A673 (cell line): ENCODE measurements around the gene CPE.

Experiments
- CTCF ChIP-seq: fragments of 300-800, 200-600 bp; sonication (generic); conservative IDR thresholded peaks from 2 replicates; pipeline ENCODE4 v1.5.1; 2017; ENCODE audit warnings: low read depth, mild to moderate bottlenecking, antibody characterized with exemption, low read length, moderate library complexity, mixed read lengths
- EZH2 ChIP-seq: fragments of 200-600 bp; sonication (generic); IDR thresholded peaks from 2 replicates; pipeline ENCODE4 v1.6.1; 2017; ENCODE audit warnings: borderline replicate concordance, low read depth, mild to moderate bottlenecking, mixed read lengths, antibody characterized with exemption, low read length; ENCODE audit not compliant: poor library complexity, severe bottlenecking

- TF ChIP-seq EZH2 (no peak), CTCF (no peak)
Measured at GRCh38 chr4:165386328-165386727, 7.5 kb downstream of the CPE start.
